ENCODE measurements around the gene TMF1.

DNA sequence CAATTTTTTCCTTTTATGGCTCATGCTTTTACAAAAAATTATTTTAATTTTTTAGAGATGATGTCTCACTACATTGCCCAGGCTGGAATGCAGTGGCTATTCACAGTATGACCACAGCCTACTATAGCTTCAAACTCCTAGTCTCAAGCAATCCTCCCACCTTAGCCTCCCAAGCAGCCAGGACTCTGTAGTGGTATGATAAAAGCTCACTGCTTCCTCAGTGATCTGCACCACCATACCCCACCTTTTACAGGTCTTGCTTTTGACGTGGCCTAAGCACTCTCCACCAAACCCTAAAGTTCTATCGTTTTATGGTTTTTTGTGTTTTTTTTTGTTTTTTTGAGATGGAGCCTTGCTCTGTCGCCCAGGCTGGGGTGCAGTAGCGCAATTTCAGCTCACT, 14.0 kb upstream of the TMF1 start:
- TF ChIP-seq, protein P1, sequence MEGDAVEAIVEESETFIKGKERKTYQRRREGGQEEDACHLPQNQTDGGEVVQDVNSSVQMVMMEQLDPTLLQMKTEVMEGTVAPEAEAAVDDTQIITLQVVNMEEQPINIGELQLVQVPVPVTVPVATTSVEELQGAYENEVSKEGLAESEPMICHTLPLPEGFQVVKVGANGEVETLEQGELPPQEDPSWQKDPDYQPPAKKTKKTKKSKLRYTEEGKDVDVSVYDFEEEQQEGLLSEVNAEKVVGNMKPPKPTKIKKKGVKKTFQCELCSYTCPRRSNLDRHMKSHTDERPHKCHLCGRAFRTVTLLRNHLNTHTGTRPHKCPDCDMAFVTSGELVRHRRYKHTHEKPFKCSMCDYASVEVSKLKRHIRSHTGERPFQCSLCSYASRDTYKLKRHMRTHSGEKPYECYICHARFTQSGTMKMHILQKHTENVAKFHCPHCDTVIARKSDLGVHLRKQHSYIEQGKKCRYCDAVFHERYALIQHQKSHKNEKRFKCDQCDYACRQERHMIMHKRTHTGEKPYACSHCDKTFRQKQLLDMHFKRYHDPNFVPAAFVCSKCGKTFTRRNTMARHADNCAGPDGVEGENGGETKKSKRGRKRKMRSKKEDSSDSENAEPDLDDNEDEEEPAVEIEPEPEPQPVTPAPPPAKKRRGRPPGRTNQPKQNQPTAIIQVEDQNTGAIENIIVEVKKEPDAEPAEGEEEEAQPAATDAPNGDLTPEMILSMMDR (IDR thresholded peaks at IDR 0.05; ENCODE audit: low read depth, low read length), result no peak
- no peak for TF ChIP-seq EZH2phosphoT487 (IDR thresholded peaks at IDR 0.05; ENCODE audit: low read depth)

Data from OCI-LY3 (cell line).